WTC11 (cell line): ENCODE results near the gene PGM2. TPM values are rescaled to one million over a fixed set of nuclear protein-coding genes. Genes with fewer than 3 reads are reported as not detected.
"Not testable (repeated sequence)": the region's sequence is repeated elsewhere in the genome, so short reads cannot be mapped to it uniquely, and the experiment has no call there.

Experiments used
- ATAC-seq: fragments of 200-7000 bp; cut with Tn5 transposase; 2 replicates; pipeline ENCODE4 v1.10.0; 2021; ENCODE audit warnings: mild to moderate bottlenecking, moderate library complexity
- CTCF ChIA-PET: fragments of 300-600 bp; sonication (Branson Sonifier 250); formaldehyde crosslinking; loops from one replicate; lab custom pipeline; 2021; ENCODE audit warnings: antibody characterized with exemption; lab: Charles Lee
- POLR2A ChIA-PET: fragments of 350-600 bp; sonication (Branson Sonifier 250); formaldehyde crosslinking; loops from one replicate; lab custom pipeline; 2021; ENCODE audit warnings: antibody characterized with exemption; lab: Charles Lee
- DNase-seq: peaks from one replicate; pipeline ENCODE4 v3.0.0; 2021; ENCODE audit warnings: low spot score
- H3K27ac Mint-ChIP-seq: 2 replicates; pipeline ENCODE4 v1.8.0; 2021; ENCODE audit warnings: mixed read lengths
- H3K27me3 Mint-ChIP-seq: 2 replicates; pipeline ENCODE4 v1.8.0; 2021; ENCODE audit warnings: low read depth, mild to moderate bottlenecking, moderate library complexity, mixed read lengths
- H3K36me3 Mint-ChIP-seq: 2 replicates; pipeline ENCODE4 v1.8.0; 2021; ENCODE audit warnings: mixed read lengths
- H3K4me1 Mint-ChIP-seq: 2 replicates; pipeline ENCODE4 v1.8.0; 2022; ENCODE audit warnings: mixed read lengths
- H3K4me3 Mint-ChIP-seq: 2 replicates; pipeline ENCODE4 v1.8.0; 2021; ENCODE audit warnings: mild to moderate bottlenecking, moderate library complexity, mixed read lengths
- H3K9me3 Mint-ChIP-seq: 2 replicates; pipeline ENCODE4 v1.8.0; 2021; ENCODE audit warnings: mixed read lengths
- CREM ChIP-seq: sonication (generic); formaldehyde crosslinking; IDR thresholded peaks from 2 replicates; pipeline ENCODE4 v1.8.1; 2022; ENCODE audit warnings: mild to moderate bottlenecking, missing genetic modification reagents, moderate library complexity
- ETV6 ChIP-seq: sonication (generic); formaldehyde crosslinking; IDR thresholded peaks from 2 replicates; pipeline ENCODE4 v1.8.1; 2022; ENCODE audit warnings: mild to moderate bottlenecking, missing genetic modification reagents
- GABPB1 ChIP-seq: sonication (generic); formaldehyde crosslinking; IDR thresholded peaks from 2 replicates; pipeline ENCODE4 v1.8.1; 2023; ENCODE audit warnings: mild to moderate bottlenecking, missing genetic modification reagents
- NR3C1 ChIP-seq: sonication (generic); formaldehyde crosslinking; conservative IDR thresholded peaks from 2 replicates; pipeline ENCODE4 v1.8.1; 2023; ENCODE audit warnings: low read depth, mild to moderate bottlenecking, missing genetic modification reagents
- PRRX2 ChIP-seq: fragments of 250-450 bp; sonication (Bioruptor Pico); IDR thresholded peaks from 2 replicates; pipeline ENCODE4 v1.8.0; 2021; ENCODE audit warnings: mild to moderate bottlenecking
- RELA ChIP-seq: sonication (generic); formaldehyde crosslinking; IDR thresholded peaks from 2 replicates; pipeline ENCODE4 v1.8.1; 2022; ENCODE audit warnings: missing genetic modification reagents, mild to moderate bottlenecking, borderline replicate concordance
- SMAD3 ChIP-seq: sonication (generic); formaldehyde crosslinking; IDR thresholded peaks from 2 replicates; pipeline ENCODE4 v1.8.0; 2022; ENCODE audit warnings: missing genetic modification reagents, mild to moderate bottlenecking, borderline replicate concordance
- SMAD4 ChIP-seq: sonication (generic); formaldehyde crosslinking; IDR thresholded peaks from 2 replicates; pipeline ENCODE4 v1.8.0; 2022; ENCODE audit warnings: mild to moderate bottlenecking, missing genetic modification reagents
- TEAD1 ChIP-seq: sonication (generic); formaldehyde crosslinking; IDR thresholded peaks from 2 replicates; pipeline ENCODE4 v1.8.0; 2022; ENCODE audit warnings: mild to moderate bottlenecking, missing genetic modification reagents
- TEAD4 ChIP-seq: sonication (generic); formaldehyde crosslinking; IDR thresholded peaks from 2 replicates; pipeline ENCODE4 v1.8.0; 2022; ENCODE audit warnings: mild to moderate bottlenecking, missing genetic modification reagents
- TP53 ChIP-seq: sonication (generic); formaldehyde crosslinking; IDR thresholded peaks from 2 replicates; pipeline ENCODE4 v1.8.1; 2023; ENCODE audit warnings: mild to moderate bottlenecking, missing genetic modification reagents
- ZNF121 ChIP-seq: sonication (generic); formaldehyde crosslinking; IDR thresholded peaks from 2 replicates; pipeline ENCODE4 v1.8.0; 2023; ENCODE audit warnings: missing genetic modification reagents
- ZNF263 ChIP-seq: sonication (generic); formaldehyde crosslinking; IDR thresholded peaks from 2 replicates; pipeline ENCODE4 v1.8.1; 2022; ENCODE audit warnings: low read depth, mild to moderate bottlenecking, moderate library complexity, missing genetic modification reagents
- total RNA-seq: library from RNA; stranded (reverse); gene quantifications from 3 replicates; pipeline ENCODE4 v1.2.3, GENCODE V29; 2021
- TF ChIP-seq, protein P1 (sequence below): sonication (generic); formaldehyde crosslinking; IDR thresholded peaks from 2 replicates; pipeline ENCODE4 v1.8.0; 2022; ENCODE audit warnings: mild to moderate bottlenecking, missing genetic modification reagents
- TF ChIP-seq, protein P2 (sequence below): sonication (generic); formaldehyde crosslinking; IDR thresholded peaks from 2 replicates; pipeline ENCODE4 v1.8.1; 2022; ENCODE audit warnings: low read depth, mild to moderate bottlenecking, moderate library complexity, missing genetic modification reagents, borderline replicate concordance
- TF ChIP-seq, protein P3 (sequence below): sonication (generic); formaldehyde crosslinking; IDR thresholded peaks from 2 replicates; pipeline ENCODE4 v1.8.0; 2023; ENCODE audit warnings: missing genetic modification reagents, mild to moderate bottlenecking, borderline replicate concordance
- TF ChIP-seq, protein P4 (sequence below): sonication (generic); formaldehyde crosslinking; IDR thresholded peaks from 2 replicates; pipeline ENCODE4 v1.8.0; 2022; ENCODE audit warnings: mild to moderate bottlenecking, missing genetic modification reagents
- TF ChIP-seq, protein P5 (sequence below): fragments of 250-450 bp; sonication (Bioruptor Pico); IDR thresholded peaks from 2 replicates; pipeline ENCODE4 v1.9.0; 2021; ENCODE audit warnings: moderate library complexity, mild to moderate bottlenecking, inconsistent platforms, borderline replicate concordance

PGM2 gene
- total RNA-seq, 1 experiment from 2014 or later, result 31.4 TPM

DNA sequence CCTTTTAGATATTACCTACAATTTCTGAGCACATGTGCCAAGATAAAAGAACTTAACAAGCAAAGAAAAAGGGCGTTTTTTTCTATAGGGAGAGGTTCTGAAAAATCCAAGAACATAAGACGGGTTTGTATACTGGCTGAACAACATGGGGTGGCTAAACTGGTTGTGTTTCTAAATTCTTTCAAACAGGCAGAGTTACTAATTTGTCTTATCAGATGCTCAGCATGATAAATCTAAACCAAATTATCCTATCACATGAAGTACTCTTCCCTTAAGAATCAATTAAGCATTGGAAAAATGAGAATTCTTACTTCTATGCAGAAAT, 45.4 kb upstream of the PGM2 start (continued):
- TF ChIP-seq PRRX2 (CRISPR knock-in tag), result no peak

DNA sequence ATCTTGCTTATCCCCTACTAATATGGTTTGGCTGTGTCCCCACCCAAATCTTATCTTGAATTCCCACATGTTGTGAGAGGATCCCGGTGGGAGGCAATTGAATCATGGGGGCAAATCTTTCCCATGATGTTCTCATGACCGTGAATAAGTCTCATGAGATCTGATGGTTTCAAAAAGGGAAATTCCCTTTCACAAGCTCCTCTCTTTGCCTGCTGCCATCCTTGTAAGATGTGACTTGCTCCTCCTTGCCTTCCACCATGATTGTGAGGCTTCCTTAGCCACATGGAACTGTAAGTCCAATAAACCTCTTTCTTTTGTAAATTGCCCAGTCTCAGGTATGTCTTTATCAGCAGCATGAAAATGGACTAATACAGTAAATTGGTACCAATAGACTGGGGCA, 40.2 kb upstream of the PGM2 start:
- CTCF ChIA-PET, result interaction anchor here (1.1 kb wide), 1 partner anchor 10 kb away, joined by 3 read pairs; no protein-coding TSS in a partner anchor
- H3K4me3 Mint-ChIP-seq, H3K4me1 Mint-ChIP-seq, ATAC-seq, POLR2A ChIA-PET, H3K27me3 Mint-ChIP-seq, H3K27ac Mint-ChIP-seq, H3K36me3 Mint-ChIP-seq, DNase-seq: not testable (repeated sequence)
- peaks cover 20% of the 10 kb centered on the region for H3K9me3 Mint-ChIP-seq

DNA sequence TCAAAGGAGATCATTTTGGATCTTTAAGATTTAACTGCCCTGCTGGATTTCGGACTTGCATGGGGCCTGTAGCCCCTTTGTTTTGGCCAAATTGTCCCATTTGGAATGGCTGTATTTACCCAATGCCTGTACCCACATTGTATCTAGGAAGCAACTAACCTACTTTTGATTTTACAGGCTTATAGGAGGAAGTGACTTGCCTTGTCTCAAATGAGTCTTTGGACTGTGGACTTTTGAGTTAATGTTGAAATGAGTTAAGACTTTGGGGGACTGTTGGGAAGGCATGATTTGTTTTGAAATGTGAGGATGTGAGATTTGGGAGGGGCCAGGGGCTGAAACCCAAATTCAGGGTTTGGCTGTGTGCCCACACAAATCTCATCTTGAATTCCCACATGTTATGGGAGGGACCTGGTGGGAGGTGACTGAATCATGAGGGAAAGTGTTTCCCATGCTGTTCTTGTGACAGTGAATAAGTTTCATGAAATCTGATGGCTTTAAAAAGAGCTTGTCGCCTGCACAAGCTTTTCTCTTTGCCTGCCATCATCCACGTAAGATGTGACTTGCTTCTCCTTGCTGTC, 38.5 kb upstream of the PGM2 start:
- H3K27ac Mint-ChIP-seq, DNase-seq, ATAC-seq, POLR2A ChIA-PET, H3K4me3 Mint-ChIP-seq, CTCF ChIA-PET, H3K27me3 Mint-ChIP-seq, H3K4me1 Mint-ChIP-seq: not testable (repeated sequence)
- peaks cover 35% of the 10 kb centered on the region for H3K9me3 Mint-ChIP-seq
- H3K36me3 Mint-ChIP-seq, result peaks cover 20% of the 10 kb centered on the region

DNA sequence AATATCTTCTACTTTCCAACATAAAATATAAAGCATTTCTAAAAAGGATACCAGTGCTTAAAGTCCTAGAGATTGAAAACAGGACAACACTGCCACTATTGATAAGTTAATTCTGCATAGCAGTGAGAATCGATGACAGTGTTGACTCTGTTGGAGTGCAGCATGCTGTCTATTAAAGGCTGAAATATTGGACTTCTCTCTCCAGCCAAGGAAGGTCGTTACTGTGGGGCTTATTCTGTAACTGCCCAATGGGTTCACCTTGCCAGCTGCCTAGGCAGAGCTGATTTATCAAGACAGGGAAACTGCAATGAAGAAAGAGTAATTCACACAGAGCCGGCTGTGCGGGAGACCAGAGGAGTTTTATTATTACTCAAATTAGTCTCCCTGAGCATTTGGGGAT, 37.7 kb upstream of the PGM2 start:
- no peak for ATAC-seq
- CTCF ChIA-PET, result no interaction called here
- Mint-ChIP-seq H3K9me3 (peaks cover 39% of the 10 kb centered on the region), H3K4me3 (no peak overlapping the region), H3K27ac (no peak overlapping the region), H3K27me3 (peaks cover 4% of the 10 kb centered on the region; the same call in 1 of the 2 replicates)
- POLR2A ChIA-PET, result no interaction called here
- no peak for TF ChIP-seq CREM (CRISPR knock-in tag)
- TF ChIP-seq, all 79 proteins: peak for 0
- Mint-ChIP-seq H3K36me3 (peaks cover 22% of the 10 kb centered on the region), H3K4me1 (no peaks in the 10 kb centered on the region)
- no peak for DNase-seq

DNA sequence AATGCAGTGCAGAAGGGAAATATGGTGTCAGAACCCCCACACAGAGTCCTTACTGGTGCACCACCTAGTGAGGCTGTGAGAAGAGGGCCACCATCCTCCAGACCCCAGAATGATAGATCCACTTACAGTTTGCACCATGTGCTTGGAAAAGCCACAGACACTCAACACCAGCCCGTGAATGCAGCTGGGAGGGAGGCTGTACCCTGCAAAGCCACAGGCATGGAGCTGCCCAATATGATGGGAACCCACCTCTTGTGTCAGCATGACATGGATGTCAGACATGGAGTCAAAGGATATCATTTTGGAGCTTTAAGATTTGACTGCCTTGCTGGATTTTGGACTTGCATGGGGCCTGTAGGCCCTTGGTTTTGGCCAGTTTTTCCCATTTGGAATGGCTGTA, 34.2 kb upstream of the PGM2 start:
- no peaks in the 10 kb centered on the region for H3K4me1 Mint-ChIP-seq
- POLR2A ChIA-PET, result no interaction called here
- CTCF ChIA-PET, result no interaction called here
- H3K27ac Mint-ChIP-seq, result no peak overlapping the region
- H3K4me3 Mint-ChIP-seq, result no peak overlapping the region
- H3K36me3 Mint-ChIP-seq, result peaks cover 19% of the 10 kb centered on the region
- no peaks in the 10 kb centered on the region for H3K27me3 Mint-ChIP-seq
- H3K9me3 Mint-ChIP-seq, result peaks cover 25% of the 10 kb centered on the region
- TF ChIP-seq, protein P1, sequence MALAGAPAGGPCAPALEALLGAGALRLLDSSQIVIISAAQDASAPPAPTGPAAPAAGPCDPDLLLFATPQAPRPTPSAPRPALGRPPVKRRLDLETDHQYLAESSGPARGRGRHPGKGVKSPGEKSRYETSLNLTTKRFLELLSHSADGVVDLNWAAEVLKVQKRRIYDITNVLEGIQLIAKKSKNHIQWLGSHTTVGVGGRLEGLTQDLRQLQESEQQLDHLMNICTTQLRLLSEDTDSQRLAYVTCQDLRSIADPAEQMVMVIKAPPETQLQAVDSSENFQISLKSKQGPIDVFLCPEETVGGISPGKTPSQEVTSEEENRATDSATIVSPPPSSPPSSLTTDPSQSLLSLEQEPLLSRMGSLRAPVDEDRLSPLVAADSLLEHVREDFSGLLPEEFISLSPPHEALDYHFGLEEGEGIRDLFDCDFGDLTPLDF, result no peak
- TF ChIP-seq, protein P2, sequence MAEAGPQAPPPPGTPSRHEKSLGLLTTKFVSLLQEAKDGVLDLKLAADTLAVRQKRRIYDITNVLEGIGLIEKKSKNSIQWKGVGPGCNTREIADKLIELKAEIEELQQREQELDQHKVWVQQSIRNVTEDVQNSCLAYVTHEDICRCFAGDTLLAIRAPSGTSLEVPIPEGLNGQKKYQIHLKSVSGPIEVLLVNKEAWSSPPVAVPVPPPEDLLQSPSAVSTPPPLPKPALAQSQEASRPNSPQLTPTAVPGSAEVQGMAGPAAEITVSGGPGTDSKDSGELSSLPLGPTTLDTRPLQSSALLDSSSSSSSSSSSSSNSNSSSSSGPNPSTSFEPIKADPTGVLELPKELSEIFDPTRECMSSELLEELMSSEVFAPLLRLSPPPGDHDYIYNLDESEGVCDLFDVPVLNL (CRISPR knock-in tag), result no peak
- TF ChIP-seq ZNF121 (CRISPR knock-in tag) (no peak), PRRX2 (CRISPR knock-in tag) (no peak), TEAD4 (CRISPR knock-in tag) (no peak), CREM (CRISPR knock-in tag) (no peak), RELA (CRISPR knock-in tag) (no peak), TP53 (CRISPR knock-in tag) (no peak), NR3C1 (CRISPR knock-in tag) (no peak), TEAD1 (no peak), GABPB1 (no peak), ZNF263 (CRISPR knock-in tag) (no peak), SMAD4 (CRISPR knock-in tag) (no peak), SMAD3 (CRISPR knock-in tag) (no peak), ETV6 (CRISPR knock-in tag) (no peak)
- TF ChIP-seq, protein P3, sequence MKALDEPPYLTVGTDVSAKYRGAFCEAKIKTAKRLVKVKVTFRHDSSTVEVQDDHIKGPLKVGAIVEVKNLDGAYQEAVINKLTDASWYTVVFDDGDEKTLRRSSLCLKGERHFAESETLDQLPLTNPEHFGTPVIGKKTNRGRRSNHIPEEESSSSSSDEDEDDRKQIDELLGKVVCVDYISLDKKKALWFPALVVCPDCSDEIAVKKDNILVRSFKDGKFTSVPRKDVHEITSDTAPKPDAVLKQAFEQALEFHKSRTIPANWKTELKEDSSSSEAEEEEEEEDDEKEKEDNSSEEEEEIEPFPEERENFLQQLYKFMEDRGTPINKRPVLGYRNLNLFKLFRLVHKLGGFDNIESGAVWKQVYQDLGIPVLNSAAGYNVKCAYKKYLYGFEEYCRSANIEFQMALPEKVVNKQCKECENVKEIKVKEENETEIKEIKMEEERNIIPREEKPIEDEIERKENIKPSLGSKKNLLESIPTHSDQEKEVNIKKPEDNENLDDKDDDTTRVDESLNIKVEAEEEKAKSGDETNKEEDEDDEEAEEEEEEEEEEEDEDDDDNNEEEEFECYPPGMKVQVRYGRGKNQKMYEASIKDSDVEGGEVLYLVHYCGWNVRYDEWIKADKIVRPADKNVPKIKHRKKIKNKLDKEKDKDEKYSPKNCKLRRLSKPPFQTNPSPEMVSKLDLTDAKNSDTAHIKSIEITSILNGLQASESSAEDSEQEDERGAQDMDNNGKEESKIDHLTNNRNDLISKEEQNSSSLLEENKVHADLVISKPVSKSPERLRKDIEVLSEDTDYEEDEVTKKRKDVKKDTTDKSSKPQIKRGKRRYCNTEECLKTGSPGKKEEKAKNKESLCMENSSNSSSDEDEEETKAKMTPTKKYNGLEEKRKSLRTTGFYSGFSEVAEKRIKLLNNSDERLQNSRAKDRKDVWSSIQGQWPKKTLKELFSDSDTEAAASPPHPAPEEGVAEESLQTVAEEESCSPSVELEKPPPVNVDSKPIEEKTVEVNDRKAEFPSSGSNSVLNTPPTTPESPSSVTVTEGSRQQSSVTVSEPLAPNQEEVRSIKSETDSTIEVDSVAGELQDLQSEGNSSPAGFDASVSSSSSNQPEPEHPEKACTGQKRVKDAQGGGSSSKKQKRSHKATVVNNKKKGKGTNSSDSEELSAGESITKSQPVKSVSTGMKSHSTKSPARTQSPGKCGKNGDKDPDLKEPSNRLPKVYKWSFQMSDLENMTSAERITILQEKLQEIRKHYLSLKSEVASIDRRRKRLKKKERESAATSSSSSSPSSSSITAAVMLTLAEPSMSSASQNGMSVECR, result no peak
- TF ChIP-seq, protein P4, sequence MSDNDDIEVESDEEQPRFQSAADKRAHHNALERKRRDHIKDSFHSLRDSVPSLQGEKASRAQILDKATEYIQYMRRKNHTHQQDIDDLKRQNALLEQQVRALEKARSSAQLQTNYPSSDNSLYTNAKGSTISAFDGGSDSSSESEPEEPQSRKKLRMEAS (CRISPR knock-in tag), result no peak
- TF ChIP-seq, protein P5, sequence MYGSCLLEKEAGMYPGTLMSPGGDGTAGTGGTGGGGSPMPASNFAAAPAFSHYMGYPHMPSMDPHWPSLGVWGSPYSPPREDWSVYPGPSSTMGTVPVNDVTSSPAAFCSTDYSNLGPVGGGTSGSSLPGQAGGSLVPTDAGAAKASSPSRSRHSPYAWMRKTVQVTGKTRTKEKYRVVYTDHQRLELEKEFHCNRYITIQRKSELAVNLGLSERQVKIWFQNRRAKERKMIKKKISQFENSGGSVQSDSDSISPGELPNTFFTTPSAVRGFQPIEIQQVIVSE (CRISPR knock-in tag), result no peak
- no peak for DNase-seq
- no peak for ATAC-seq
